H9 (cell line): Measurements from ENCODE around the gene GGA3. TPM values are rescaled to one million over a fixed set of nuclear protein-coding genes. Genes with fewer than 3 reads are reported as not detected.

ENCODE experiments used
- DNase-seq: peaks from one replicate; pipeline ENCODE4 v3.0.0-alpha.2; 2017
- H2AFZ ChIP-seq: one replicate; pipeline ENCODE4 v1.6.1; 2013; ENCODE audit warnings: mild to moderate bottlenecking, low read length, control low read depth, moderate library complexity
- H2AK5ac ChIP-seq: 2 replicates; pipeline ENCODE4 v1.6.1; 2013; ENCODE audit warnings: low read length, control low read depth, mixed read lengths; ENCODE audit not compliant: insufficient read length
- H2BK120ac ChIP-seq: one replicate; pipeline ENCODE4 v1.6.1; 2013; ENCODE audit warnings: low read depth, mild to moderate bottlenecking, low read length, control low read depth, inconsistent platforms; ENCODE audit not compliant: poor library complexity, severe bottlenecking
- H2BK12ac ChIP-seq: 2 replicates; pipeline ENCODE4 v1.6.1; 2013; ENCODE audit warnings: low read length, control low read depth, mixed read lengths, low read depth; ENCODE audit not compliant: insufficient read length
- H2BK15ac ChIP-seq: 2 replicates; pipeline ENCODE4 v1.6.1; 2013; ENCODE audit warnings: low read depth, low read length, control low read depth
- H2BK20ac ChIP-seq: one replicate; pipeline ENCODE4 v1.6.1; 2013; ENCODE audit warnings: low read depth, mild to moderate bottlenecking, low read length, control low read depth, inconsistent platforms; ENCODE audit not compliant: poor library complexity, severe bottlenecking
- H2BK5ac ChIP-seq: 2 replicates; pipeline ENCODE4 v1.6.1; 2013; ENCODE audit warnings: low read length, control low read depth, mixed read lengths; ENCODE audit not compliant: insufficient read length
- H3K14ac ChIP-seq: 2 replicates; pipeline ENCODE4 v1.6.1; 2013; ENCODE audit warnings: low read length, control low read depth; ENCODE audit not compliant: insufficient read depth
- H3K18ac ChIP-seq: 2 replicates; pipeline ENCODE4 v1.6.1; 2013; ENCODE audit warnings: low read depth, mild to moderate bottlenecking, mixed read lengths, low read length, control low read depth; ENCODE audit not compliant: insufficient read length
- H3K23ac ChIP-seq: 2 replicates; pipeline ENCODE4 v1.6.1; 2013; ENCODE audit warnings: low read length, control low read depth, mixed read lengths, low read depth; ENCODE audit not compliant: insufficient read length
- H3K23me2 ChIP-seq: 2 replicates; pipeline ENCODE4 v1.6.1; 2013; ENCODE audit warnings: low read depth, mild to moderate bottlenecking, mixed read lengths, low read length, control low read depth; ENCODE audit not compliant: insufficient read length, poor library complexity, severe bottlenecking
- H3K27ac ChIP-seq: 2 replicates; pipeline ENCODE4 v1.5.1; 2013; ENCODE audit warnings: low read length, control low read depth, mixed read lengths, low read depth; ENCODE audit not compliant: insufficient read length
- H3K27me3 ChIP-seq: 2 replicates; pipeline ENCODE4 v1.6.1; 2013; ENCODE audit warnings: low read length, control low read depth, inconsistent platforms; ENCODE audit not compliant: insufficient read depth
- H3K4ac ChIP-seq: 2 replicates; pipeline ENCODE4 v1.6.1; 2013; ENCODE audit warnings: low read depth, mild to moderate bottlenecking, control low read depth, inconsistent platforms, low read length, moderate library complexity
- H3K4me1 ChIP-seq: 2 replicates; pipeline ENCODE4 v1.6.1; 2013; ENCODE audit warnings: low read length, control low read depth, inconsistent platforms; ENCODE audit not compliant: insufficient read depth
- H3K4me2 ChIP-seq: 2 replicates; pipeline ENCODE4 v1.6.1; 2013; ENCODE audit warnings: low read length, control low read depth, mixed read lengths; ENCODE audit not compliant: insufficient read length, insufficient read depth
- H3K56ac ChIP-seq: 2 replicates; pipeline ENCODE4 v1.6.1; 2013; ENCODE audit warnings: low read depth, mild to moderate bottlenecking, mixed read lengths, low read length, control low read depth; ENCODE audit not compliant: insufficient read length
- H3K79me1 ChIP-seq: 2 replicates; pipeline ENCODE4 v1.6.1; 2013; ENCODE audit warnings: low read depth, mild to moderate bottlenecking, moderate library complexity, low read length, control low read depth, inconsistent platforms; ENCODE audit not compliant: insufficient read depth, poor library complexity, severe bottlenecking
- H3K79me2 ChIP-seq: 2 replicates; pipeline ENCODE4 v1.6.1; 2013; ENCODE audit warnings: low read length, control low read depth, inconsistent platforms; ENCODE audit not compliant: insufficient read depth
- H3K9ac ChIP-seq: 2 replicates; pipeline ENCODE4 v1.6.1; 2013; ENCODE audit warnings: low read length, control low read depth, mixed read lengths; ENCODE audit not compliant: insufficient read length; ENCODE audit errors: extremely low read depth
- H3K9me3 ChIP-seq: one replicate; pipeline ENCODE4 v1.6.1; 2013; ENCODE audit warnings: low read depth, low read length, inconsistent platforms; ENCODE audit not compliant: control insufficient read depth
- H3T11ph ChIP-seq: one replicate; pipeline ENCODE4 v1.6.1; 2013; ENCODE audit warnings: mild to moderate bottlenecking, low read length, control low read depth, inconsistent platforms
- H4K20me1 ChIP-seq: one replicate; pipeline ENCODE4 v1.6.1; 2013; ENCODE audit not compliant: control insufficient read depth, insufficient read length, insufficient read depth
- H4K5ac ChIP-seq: 2 replicates; pipeline ENCODE4 v1.6.1; 2013; ENCODE audit warnings: low read depth, mild to moderate bottlenecking, mixed read lengths, low read length, control low read depth; ENCODE audit not compliant: insufficient read length
- H4K8ac ChIP-seq: replicated peaks from 2 replicates; pipeline ENCODE4 v1.6.1; 2013; ENCODE audit warnings: low read length, control low read depth, mixed read lengths, low read depth; ENCODE audit not compliant: insufficient read length
- H4K91ac ChIP-seq: 2 replicates; pipeline ENCODE4 v1.6.1; 2013; ENCODE audit warnings: low read depth, mild to moderate bottlenecking, moderate library complexity, mixed read lengths, low read length, control low read depth; ENCODE audit not compliant: insufficient read length
- H3K27ac Mint-ChIP-seq, 3 experiments: 2 replicates in 2 of 3; 3 replicates in 1 of 3; pipeline ENCODE4 v1.8.0; 2020 to 2021; ENCODE audit warnings: mixed read lengths in 3 of 3, mild to moderate bottlenecking in 1 of 3, moderate library complexity in 1 of 3
- H3K27me3 Mint-ChIP-seq: 2 replicates; pipeline ENCODE4 v1.8.0; 2021; ENCODE audit warnings: low read depth, mild to moderate bottlenecking, moderate library complexity, mixed read lengths
- H3K36me3 Mint-ChIP-seq, 3 experiments: 2 replicates in 2 of 3; 3 replicates in 1 of 3; pipeline ENCODE4 v1.8.0; 2020 to 2021; ENCODE audit warnings: low read depth in 3 of 3, mixed read lengths in 3 of 3; ENCODE audit not compliant: insufficient read depth in 1 of 3
- H3K4me1 Mint-ChIP-seq, 2 experiments: 2 replicates each; pipeline ENCODE4 v1.8.0; 2020; ENCODE audit warnings: mixed read lengths in 2 of 2
- H3K4me3 Mint-ChIP-seq, 2 experiments: 2 replicates in 1 of 2; 3 replicates in 1 of 2; pipeline ENCODE4 v1.8.0; 2020 to 2021; ENCODE audit warnings: mild to moderate bottlenecking in 2 of 2, mixed read lengths in 2 of 2, moderate library complexity in 1 of 2
- H3K9me3 Mint-ChIP-seq, 2 experiments: 2 replicates in 1 of 2; 3 replicates in 1 of 2; pipeline ENCODE4 v1.8.0; 2020; ENCODE audit warnings: mild to moderate bottlenecking in 2 of 2, mixed read lengths in 2 of 2, moderate library complexity in 1 of 2
- CTCF ChIP-seq: fragments of 200-600 bp; sonication (generic); conservative IDR thresholded peaks from 3 replicates; pipeline ENCODE4 v1.8.0; 2021; ENCODE audit warnings: antibody characterized with exemption, mild to moderate bottlenecking
- WGBS: extraction: QIAGEN DNeasy Blood & Tissue Kit; methylation state at CpG from one replicate; pipeline ENCODE4 v1.1.7; 2013; ENCODE audit warnings: missing lambda C conversion rate, low lambda C conversion rate, mixed read lengths; ENCODE audit not compliant: insufficient read length; ENCODE audit errors: extremely low coverage; 5-methylcytosine and 5-hydroxymethylcytosine counted together
- total RNA-seq: library from RNA; stranded (reverse); gene quantifications from 2 replicates; pipeline ENCODE4 v1.2.1, GENCODE V29; 2021

Gene GGA3
- total RNA-seq, 1 experiment from 2014 or later = 50.3 TPM

GRCh38 chr17:75218131-75218530 lies 43.3 kb downstream of the GGA3 start:
- no peak overlapping the region for H3K18ac ChIP-seq
- H3K27ac ChIP-seq = no peak overlapping the region
- no peaks in the 10 kb centered on the region for H3K9me3 ChIP-seq
- no peak overlapping the region for H2BK5ac ChIP-seq
- no peaks in the 10 kb centered on the region for H3K79me1 ChIP-seq
- H3K9ac ChIP-seq = no peak overlapping the region
- H4K91ac ChIP-seq = no peak overlapping the region
- Mint-ChIP-seq H3K27ac (no peak overlapping the region), H3K4me1 (no peaks in the 10 kb centered on the region), H3K36me3 (peaks cover 42 to 84% (median 68%) of the 10 kb centered on the region in 3 experiments; a peak in 6 of 7 replicates), H3K27me3 (no peaks in the 10 kb centered on the region), H3K4me3 (no peak overlapping the region), H3K9me3 (no peaks in the 10 kb centered on the region)
- WGBS = no CpG with 5 or more reads among the region's 6 CpGs
- no peak overlapping the region for H3K14ac ChIP-seq
- H3T11ph ChIP-seq = no peak overlapping the region
- H2AFZ ChIP-seq = no peak overlapping the region
- no peak overlapping the region for H3K4me2 ChIP-seq
- H3K4me1 ChIP-seq = no peaks in the 10 kb centered on the region
- no peak overlapping the region for H3K56ac ChIP-seq
- H3K23me2 ChIP-seq = no peaks in the 10 kb centered on the region
- DNase-seq = no peak
- H2AK5ac ChIP-seq = no peak overlapping the region
- no peaks in the 10 kb centered on the region for H3K27me3 ChIP-seq
- H2BK15ac ChIP-seq = no peak overlapping the region
- no peak overlapping the region for H2BK20ac ChIP-seq
- no peak overlapping the region for H4K5ac ChIP-seq
- no peak overlapping the region for H2BK120ac ChIP-seq
- no peaks in the 10 kb centered on the region for H3K79me2 ChIP-seq
- TF ChIP-seq CTCF = no peak
- H4K20me1 ChIP-seq = no peaks in the 10 kb centered on the region
- H4K8ac ChIP-seq = no peak overlapping the region
- no peak overlapping the region for H2BK12ac ChIP-seq
- H3K23ac ChIP-seq = no peak overlapping the region
- H3K4ac ChIP-seq = no peak overlapping the region
